NCI-H1930 (cell line): ENCODE measurements around the gene FAM83G.

Experiments
- DNase-seq, 2 experiments: peaks; one replicate each; lab custom pipeline; 2025; lab: John Stamatoyannopoulos, UW

FAM83G gene

GRCh38 chr17:18920911-18921441 lies 83.6 kb downstream of the FAM83G start:
- DNase-seq = no peak

GRCh38 chr17:18919963-18920362 lies 84.6 kb downstream of the FAM83G start:
- no peak for DNase-seq
